ENCODE measurements around the gene MME.

- TF ChIP-seq, protein P1, sequence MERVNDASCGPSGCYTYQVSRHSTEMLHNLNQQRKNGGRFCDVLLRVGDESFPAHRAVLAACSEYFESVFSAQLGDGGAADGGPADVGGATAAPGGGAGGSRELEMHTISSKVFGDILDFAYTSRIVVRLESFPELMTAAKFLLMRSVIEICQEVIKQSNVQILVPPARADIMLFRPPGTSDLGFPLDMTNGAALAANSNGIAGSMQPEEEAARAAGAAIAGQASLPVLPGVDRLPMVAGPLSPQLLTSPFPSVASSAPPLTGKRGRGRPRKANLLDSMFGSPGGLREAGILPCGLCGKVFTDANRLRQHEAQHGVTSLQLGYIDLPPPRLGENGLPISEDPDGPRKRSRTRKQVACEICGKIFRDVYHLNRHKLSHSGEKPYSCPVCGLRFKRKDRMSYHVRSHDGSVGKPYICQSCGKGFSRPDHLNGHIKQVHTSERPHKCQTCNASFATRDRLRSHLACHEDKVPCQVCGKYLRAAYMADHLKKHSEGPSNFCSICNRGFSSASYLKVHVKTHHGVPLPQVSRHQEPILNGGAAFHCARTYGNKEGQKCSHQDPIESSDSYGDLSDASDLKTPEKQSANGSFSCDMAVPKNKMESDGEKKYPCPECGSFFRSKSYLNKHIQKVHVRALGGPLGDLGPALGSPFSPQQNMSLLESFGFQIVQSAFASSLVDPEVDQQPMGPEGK (CRISPR knock-in tag; IDR thresholded peaks at IDR 0.05; ENCODE audit: borderline replicate concordance), result no peak
- TF ChIP-seq OSR1 (CRISPR knock-in tag; IDR thresholded peaks at IDR 0.05) (no peak), SNAI2 (CRISPR knock-in tag; IDR thresholded peaks at IDR 0.05) (no peak), TOX (CRISPR knock-in tag; IDR thresholded peaks at IDR 0.05; ENCODE audit: borderline replicate concordance) (no peak)
- TF ChIP-seq, protein P2, sequence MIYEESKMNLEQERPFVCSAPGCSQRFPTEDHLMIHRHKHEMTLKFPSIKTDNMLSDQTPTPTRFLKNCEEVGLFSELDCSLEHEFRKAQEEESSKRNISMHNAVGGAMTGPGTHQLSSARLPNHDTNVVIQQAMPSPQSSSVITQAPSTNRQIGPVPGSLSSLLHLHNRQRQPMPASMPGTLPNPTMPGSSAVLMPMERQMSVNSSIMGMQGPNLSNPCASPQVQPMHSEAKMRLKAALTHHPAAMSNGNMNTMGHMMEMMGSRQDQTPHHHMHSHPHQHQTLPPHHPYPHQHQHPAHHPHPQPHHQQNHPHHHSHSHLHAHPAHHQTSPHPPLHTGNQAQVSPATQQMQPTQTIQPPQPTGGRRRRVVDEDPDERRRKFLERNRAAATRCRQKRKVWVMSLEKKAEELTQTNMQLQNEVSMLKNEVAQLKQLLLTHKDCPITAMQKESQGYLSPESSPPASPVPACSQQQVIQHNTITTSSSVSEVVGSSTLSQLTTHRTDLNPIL (CRISPR knock-in tag; IDR thresholded peaks at IDR 0.05; ENCODE audit: low read depth), result no peak
Measured at GRCh38 chr3:155154255-155154654, 74.1 kb downstream of the MME start.

Data from SK-N-SH treated with all-trans-retinoic acid at 6 μM for 48 hours (cell line).